HG02970 (cell line): Measurements from ENCODE around the gene CDH15.

Experiments used
- ATAC-seq: cut with Tn5 transposase; IDR thresholded peaks from one replicate; pipeline ENCODE4 v1.9.1; 2021; ENCODE audit warnings: mild to moderate bottlenecking, moderate library complexity, moderate number of reproducible peaks; ENCODE audit not compliant: unreplicated experiment, low FRiP score

CDH15 gene

GRCh38 chr16:89197633-89198416 is 26.3 kb downstream of the CDH15 start:
- no peak for ATAC-seq

GRCh38 chr16:89198417-89199240 is 27.1 kb downstream of the CDH15 start:
- ATAC-seq, result no peak

GRCh38 chr16:89199241-89200123 is 27.9 kb downstream of the CDH15 start:
- no peak for ATAC-seq

GRCh38 chr16:89200124-89200849 is 28.7 kb downstream of the CDH15 start, which contains the start of gene SLC22A31:
SLC22A31 (minus strand) TSS chr16:89200537; CDS start chr16:89200501, 36 bp downstream.
- ATAC-seq, result no peak

GRCh38 chr16:89200850-89201411 is 29.4 kb downstream of the CDH15 start:
- ATAC-seq, result no peak

- ATAC-seq, result no peak
Observed at GRCh38 chr16:89201439-89202377, 30.2 kb downstream of the CDH15 start.

GRCh38 chr16:89202422-89203215 is 31.1 kb downstream of the CDH15 start:
- no peak for ATAC-seq

GRCh38 chr16:89207993-89208392 is 36.4 kb downstream of the CDH15 start:
- no peak for ATAC-seq

GRCh38 chr16:89209522-89210044 is 38.0 kb downstream of the CDH15 start:
- ATAC-seq, result no peak

- ATAC-seq, result no peak
Observed at GRCh38 chr16:89210165-89210903, 38.8 kb downstream of the CDH15 start.

- no peak for ATAC-seq
Observed at GRCh38 chr16:89210904-89211515, 39.5 kb downstream of the CDH15 start.

- no peak for ATAC-seq
Observed at GRCh38 chr16:89216315-89217137, 45.0 kb downstream of the CDH15 start.

GRCh38 chr16:89217138-89217387 is 45.5 kb downstream of the CDH15 start:
- ATAC-seq, result no peak

GRCh38 chr16:89217388-89218191 is 46.0 kb downstream of the CDH15 start, which contains the start of gene ZNF778:
ZNF778 (plus strand) TSS chr16:89217703; CDS start chr16:89221128, 3,425 bp downstream.
- ATAC-seq, result peak; percentile 74

GRCh38 chr16:89219365-89219764 is 47.8 kb downstream of the CDH15 start:
- no peak for ATAC-seq
